ENCODE data around the gene REEP3. TPM values are rescaled to one million over a fixed set of nuclear protein-coding genes. Genes with fewer than 3 reads are reported as not detected.

Gene REEP3
- total and polyA plus RNA-seq, 2 of the 8 experiments (the other 6 are each of a cell fraction or from before 2014, with no cell fraction given): 5.8 to 31.5 TPM

DNA sequence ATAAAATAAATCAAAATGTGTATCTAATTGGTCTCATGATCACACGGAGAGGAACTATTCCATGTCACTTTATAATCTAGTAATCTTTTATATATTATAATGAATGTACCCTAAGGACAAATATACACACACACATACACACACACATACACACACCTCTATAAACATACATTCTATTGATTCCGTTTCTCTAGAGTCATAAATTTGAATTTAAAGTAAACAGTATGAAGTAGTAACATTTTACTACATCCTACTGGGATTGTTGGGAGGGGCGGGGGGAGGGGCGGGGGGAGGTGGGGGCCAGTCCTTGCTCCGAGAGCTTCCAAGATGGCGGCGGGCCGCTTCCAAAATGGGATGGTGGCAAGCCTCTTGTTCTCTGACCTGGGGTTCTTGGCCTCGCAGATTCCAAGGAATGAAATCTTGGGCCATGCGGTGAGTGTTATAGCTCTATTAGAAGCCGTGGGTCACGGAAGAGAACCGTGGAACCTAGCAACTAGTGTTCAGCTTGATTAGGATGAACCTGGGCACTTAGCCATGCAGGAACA, 143.2 kb downstream of the REEP3 start (continued):
- TF ChIP-seq, protein P1, sequence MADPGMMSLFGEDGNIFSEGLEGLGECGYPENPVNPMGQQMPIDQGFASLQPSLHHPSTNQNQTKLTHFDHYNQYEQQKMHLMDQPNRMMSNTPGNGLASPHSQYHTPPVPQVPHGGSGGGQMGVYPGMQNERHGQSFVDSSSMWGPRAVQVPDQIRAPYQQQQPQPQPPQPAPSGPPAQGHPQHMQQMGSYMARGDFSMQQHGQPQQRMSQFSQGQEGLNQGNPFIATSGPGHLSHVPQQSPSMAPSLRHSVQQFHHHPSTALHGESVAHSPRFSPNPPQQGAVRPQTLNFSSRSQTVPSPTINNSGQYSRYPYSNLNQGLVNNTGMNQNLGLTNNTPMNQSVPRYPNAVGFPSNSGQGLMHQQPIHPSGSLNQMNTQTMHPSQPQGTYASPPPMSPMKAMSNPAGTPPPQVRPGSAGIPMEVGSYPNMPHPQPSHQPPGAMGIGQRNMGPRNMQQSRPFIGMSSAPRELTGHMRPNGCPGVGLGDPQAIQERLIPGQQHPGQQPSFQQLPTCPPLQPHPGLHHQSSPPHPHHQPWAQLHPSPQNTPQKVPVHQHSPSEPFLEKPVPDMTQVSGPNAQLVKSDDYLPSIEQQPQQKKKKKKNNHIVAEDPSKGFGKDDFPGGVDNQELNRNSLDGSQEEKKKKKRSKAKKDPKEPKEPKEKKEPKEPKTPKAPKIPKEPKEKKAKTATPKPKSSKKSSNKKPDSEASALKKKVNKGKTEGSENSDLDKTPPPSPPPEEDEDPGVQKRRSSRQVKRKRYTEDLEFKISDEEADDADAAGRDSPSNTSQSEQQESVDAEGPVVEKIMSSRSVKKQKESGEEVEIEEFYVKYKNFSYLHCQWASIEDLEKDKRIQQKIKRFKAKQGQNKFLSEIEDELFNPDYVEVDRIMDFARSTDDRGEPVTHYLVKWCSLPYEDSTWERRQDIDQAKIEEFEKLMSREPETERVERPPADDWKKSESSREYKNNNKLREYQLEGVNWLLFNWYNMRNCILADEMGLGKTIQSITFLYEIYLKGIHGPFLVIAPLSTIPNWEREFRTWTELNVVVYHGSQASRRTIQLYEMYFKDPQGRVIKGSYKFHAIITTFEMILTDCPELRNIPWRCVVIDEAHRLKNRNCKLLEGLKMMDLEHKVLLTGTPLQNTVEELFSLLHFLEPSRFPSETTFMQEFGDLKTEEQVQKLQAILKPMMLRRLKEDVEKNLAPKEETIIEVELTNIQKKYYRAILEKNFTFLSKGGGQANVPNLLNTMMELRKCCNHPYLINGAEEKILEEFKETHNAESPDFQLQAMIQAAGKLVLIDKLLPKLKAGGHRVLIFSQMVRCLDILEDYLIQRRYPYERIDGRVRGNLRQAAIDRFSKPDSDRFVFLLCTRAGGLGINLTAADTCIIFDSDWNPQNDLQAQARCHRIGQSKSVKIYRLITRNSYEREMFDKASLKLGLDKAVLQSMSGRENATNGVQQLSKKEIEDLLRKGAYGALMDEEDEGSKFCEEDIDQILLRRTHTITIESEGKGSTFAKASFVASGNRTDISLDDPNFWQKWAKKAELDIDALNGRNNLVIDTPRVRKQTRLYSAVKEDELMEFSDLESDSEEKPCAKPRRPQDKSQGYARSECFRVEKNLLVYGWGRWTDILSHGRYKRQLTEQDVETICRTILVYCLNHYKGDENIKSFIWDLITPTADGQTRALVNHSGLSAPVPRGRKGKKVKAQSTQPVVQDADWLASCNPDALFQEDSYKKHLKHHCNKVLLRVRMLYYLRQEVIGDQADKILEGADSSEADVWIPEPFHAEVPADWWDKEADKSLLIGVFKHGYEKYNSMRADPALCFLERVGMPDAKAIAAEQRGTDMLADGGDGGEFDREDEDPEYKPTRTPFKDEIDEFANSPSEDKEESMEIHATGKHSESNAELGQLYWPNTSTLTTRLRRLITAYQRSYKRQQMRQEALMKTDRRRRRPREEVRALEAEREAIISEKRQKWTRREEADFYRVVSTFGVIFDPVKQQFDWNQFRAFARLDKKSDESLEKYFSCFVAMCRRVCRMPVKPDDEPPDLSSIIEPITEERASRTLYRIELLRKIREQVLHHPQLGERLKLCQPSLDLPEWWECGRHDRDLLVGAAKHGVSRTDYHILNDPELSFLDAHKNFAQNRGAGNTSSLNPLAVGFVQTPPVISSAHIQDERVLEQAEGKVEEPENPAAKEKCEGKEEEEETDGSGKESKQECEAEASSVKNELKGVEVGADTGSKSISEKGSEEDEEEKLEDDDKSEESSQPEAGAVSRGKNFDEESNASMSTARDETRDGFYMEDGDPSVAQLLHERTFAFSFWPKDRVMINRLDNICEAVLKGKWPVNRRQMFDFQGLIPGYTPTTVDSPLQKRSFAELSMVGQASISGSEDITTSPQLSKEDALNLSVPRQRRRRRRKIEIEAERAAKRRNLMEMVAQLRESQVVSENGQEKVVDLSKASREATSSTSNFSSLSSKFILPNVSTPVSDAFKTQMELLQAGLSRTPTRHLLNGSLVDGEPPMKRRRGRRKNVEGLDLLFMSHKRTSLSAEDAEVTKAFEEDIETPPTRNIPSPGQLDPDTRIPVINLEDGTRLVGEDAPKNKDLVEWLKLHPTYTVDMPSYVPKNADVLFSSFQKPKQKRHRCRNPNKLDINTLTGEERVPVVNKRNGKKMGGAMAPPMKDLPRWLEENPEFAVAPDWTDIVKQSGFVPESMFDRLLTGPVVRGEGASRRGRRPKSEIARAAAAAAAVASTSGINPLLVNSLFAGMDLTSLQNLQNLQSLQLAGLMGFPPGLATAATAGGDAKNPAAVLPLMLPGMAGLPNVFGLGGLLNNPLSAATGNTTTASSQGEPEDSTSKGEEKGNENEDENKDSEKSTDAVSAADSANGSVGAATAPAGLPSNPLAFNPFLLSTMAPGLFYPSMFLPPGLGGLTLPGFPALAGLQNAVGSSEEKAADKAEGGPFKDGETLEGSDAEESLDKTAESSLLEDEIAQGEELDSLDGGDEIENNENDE (IDR thresholded peaks at IDR 0.05; ENCODE audit: insufficient replicate concordance, low read length): no peak
- TF ChIP-seq TBP (IDR thresholded peaks at IDR 0.05; ENCODE audit: low read depth, low read length): no peak
- TF ChIP-seq NANOG (IDR thresholded peaks at IDR 0.05; ENCODE audit: insufficient read depth, low read depth, low read length, poor library complexity, severe bottlenecking): no peak
- TF ChIP-seq, protein P2, sequence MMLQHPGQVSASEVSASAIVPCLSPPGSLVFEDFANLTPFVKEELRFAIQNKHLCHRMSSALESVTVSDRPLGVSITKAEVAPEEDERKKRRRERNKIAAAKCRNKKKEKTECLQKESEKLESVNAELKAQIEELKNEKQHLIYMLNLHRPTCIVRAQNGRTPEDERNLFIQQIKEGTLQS (IDR thresholded peaks at IDR 0.05; ENCODE audit: insufficient read depth, low read depth, low read length): no peak
- no peak for TF ChIP-seq JUN (IDR thresholded peaks at IDR 0.05; ENCODE audit: low read depth, low read length)
- no peak for TF ChIP-seq KDM1A (IDR thresholded peaks at IDR 0.05; ENCODE audit: borderline replicate concordance, low read length)
- no peak for TF ChIP-seq KDM4A (IDR thresholded peaks at IDR 0.05; ENCODE audit: low read depth, low read length, severe bottlenecking)
- TF ChIP-seq EGR1 (IDR thresholded peaks at IDR 0.05; ENCODE audit: borderline replicate concordance, low read depth, low read length): no peak
- no peak for TF ChIP-seq SIN3A (conservative IDR thresholded peaks at IDR 0.05 in 1 of 2, IDR thresholded peaks at IDR 0.05 in 1 of 2; ENCODE audit: low read depth in 1 of 2, low read length in 2 of 2)

All from H1 (cell line).